ENCODE data around the gene STYXL2. TPM values are rescaled to one million over a fixed set of nuclear protein-coding genes. Genes with fewer than 3 reads are reported as not detected.

STYXL2 gene
- polyA plus RNA-seq, 1 donor (not counting 4 experiments of a cell fraction or from before 2014, with no cell fraction given): not detected

GRCh38 chr1:167083066-167083665 lies 10.7 kb upstream of the STYXL2 start:
- no peak overlapping the region for H2AFZ ChIP-seq (ENCODE audit: control insufficient read depth, low read length)
- H3K27ac ChIP-seq (ENCODE audit: control insufficient read depth, insufficient read depth, low read length): no peak overlapping the region
- H3K4me2 ChIP-seq (ENCODE audit: control insufficient read depth, extremely low read depth, insufficient read depth, low read depth, low read length): no peak overlapping the region

GRCh38 chr1:167083871-167084270 lies 10.0 kb upstream of the STYXL2 start:
- Histone ChIP-seq H3K9me3 (ENCODE audit: control insufficient read depth, low read depth, low read length) (no peaks in the 10 kb centered on the region), H3K79me2 (ENCODE audit: control insufficient read depth, insufficient read depth, low read length) (no peaks in the 10 kb centered on the region), H3K4me3 (ENCODE audit: control insufficient read depth in 2 of 3, extremely low read depth in 1 of 3, insufficient read depth in 2 of 3, low read depth in 1 of 3, low read length in 3 of 3) (no peak overlapping the region), H2AFZ (ENCODE audit: control insufficient read depth, low read length) (no peak overlapping the region), H4K20me1 (ENCODE audit: control insufficient read depth, extremely low read depth, insufficient read depth, low read length) (no peaks in the 10 kb centered on the region), H3K9me1 (ENCODE audit: control insufficient read depth, extremely low read depth, insufficient read depth, low read length) (no peaks in the 10 kb centered on the region), H3K4me2 (ENCODE audit: control insufficient read depth, extremely low read depth, insufficient read depth, low read depth, low read length) (no peak overlapping the region), H3K4me1 (ENCODE audit: control insufficient read depth, extremely low read depth, insufficient read depth, low read length) (no peaks in the 10 kb centered on the region), H3K27me3 (ENCODE audit: control insufficient read depth, extremely low read depth, insufficient read depth, low read length) (peaks cover 26% of the 10 kb centered on the region), H3K9ac (ENCODE audit: control insufficient read depth, extremely low read depth, insufficient read depth, low read length) (no peak overlapping the region), H3K36me3 (ENCODE audit: control insufficient read depth in 2 of 2, extremely low read depth in 1 of 2, insufficient read depth in 2 of 2, low read length in 2 of 2) (no peaks in the 10 kb centered on the region), H3K27ac (ENCODE audit: control insufficient read depth, insufficient read depth, low read length) (no peak overlapping the region)
- DNase-seq (ENCODE audit: low read depth, low spot score): no peak
- TF ChIP-seq EZH2 (IDR thresholded peaks at IDR 0.05; ENCODE audit: low read length): no peak
- no peak for TF ChIP-seq CTCF (optimal IDR thresholded peaks at IDR 0.05 in 1 of 3, IDR thresholded peaks at IDR 0.05 in 1 of 3, conservative IDR thresholded peaks at IDR 0.05 in 1 of 3; ENCODE audit: extremely low read depth in 1 of 3, insufficient read depth in 2 of 3, low read length in 3 of 3)
- FAIRE-seq: no peak
- dilution Hi-C loops (cut with MboI; ENCODE audit: extremely low pct_ligation_motif_present, low sequenced_read_pairs): no loop called here

More at GRCh38 chr1:167083066-167083665, 10.7 kb upstream of the STYXL2 start:
- TF ChIP-seq EZH2 (IDR thresholded peaks at IDR 0.05; ENCODE audit: low read length) (no peak), CTCF (optimal IDR thresholded peaks at IDR 0.05 in 1 of 3, IDR thresholded peaks at IDR 0.05 in 1 of 3, conservative IDR thresholded peaks at IDR 0.05 in 1 of 3; ENCODE audit: extremely low read depth in 1 of 3, insufficient read depth in 2 of 3, low read length in 3 of 3) (no peak)
- Histone ChIP-seq H3K9me3 (ENCODE audit: control insufficient read depth, low read depth, low read length) (no peaks in the 10 kb centered on the region), H3K27me3 (ENCODE audit: control insufficient read depth, extremely low read depth, insufficient read depth, low read length) (peaks cover 26% of the 10 kb centered on the region), H3K4me3 (ENCODE audit: control insufficient read depth in 2 of 3, extremely low read depth in 1 of 3, insufficient read depth in 2 of 3, low read depth in 1 of 3, low read length in 3 of 3) (no peak overlapping the region), H3K4me1 (ENCODE audit: control insufficient read depth, extremely low read depth, insufficient read depth, low read length) (no peaks in the 10 kb centered on the region), H3K79me2 (ENCODE audit: control insufficient read depth, insufficient read depth, low read length) (no peaks in the 10 kb centered on the region), H3K9ac (ENCODE audit: control insufficient read depth, extremely low read depth, insufficient read depth, low read length) (no peak overlapping the region), H4K20me1 (ENCODE audit: control insufficient read depth, extremely low read depth, insufficient read depth, low read length) (no peaks in the 10 kb centered on the region), H3K36me3 (ENCODE audit: control insufficient read depth in 2 of 2, extremely low read depth in 1 of 2, insufficient read depth in 2 of 2, low read length in 2 of 2) (no peaks in the 10 kb centered on the region), H3K9me1 (ENCODE audit: control insufficient read depth, extremely low read depth, insufficient read depth, low read length) (no peaks in the 10 kb centered on the region)
- no peak for FAIRE-seq
- dilution Hi-C loops (cut with MboI; ENCODE audit: extremely low pct_ligation_motif_present, low sequenced_read_pairs): no loop called here
- no peak for DNase-seq (ENCODE audit: low read depth, low spot score)

Measured in keratinocyte (primary cell).